Measurements from ENCODE around the gene TBX1.

The TBX1 gene

GRCh38 chr22:19800306-19800705 is 39.7 kb downstream of the TBX1 start:
- DNase-seq (ENCODE audit: low read depth) = no peak

GRCh38 chr22:19800761-19801244 is 40.2 kb downstream of the TBX1 start:
- DNase-seq (ENCODE audit: low read depth) = no peak

- DNase-seq (ENCODE audit: low read depth) = no peak
Measured at GRCh38 chr22:19801340-19802000, 40.9 kb downstream of the TBX1 start.

DNA sequence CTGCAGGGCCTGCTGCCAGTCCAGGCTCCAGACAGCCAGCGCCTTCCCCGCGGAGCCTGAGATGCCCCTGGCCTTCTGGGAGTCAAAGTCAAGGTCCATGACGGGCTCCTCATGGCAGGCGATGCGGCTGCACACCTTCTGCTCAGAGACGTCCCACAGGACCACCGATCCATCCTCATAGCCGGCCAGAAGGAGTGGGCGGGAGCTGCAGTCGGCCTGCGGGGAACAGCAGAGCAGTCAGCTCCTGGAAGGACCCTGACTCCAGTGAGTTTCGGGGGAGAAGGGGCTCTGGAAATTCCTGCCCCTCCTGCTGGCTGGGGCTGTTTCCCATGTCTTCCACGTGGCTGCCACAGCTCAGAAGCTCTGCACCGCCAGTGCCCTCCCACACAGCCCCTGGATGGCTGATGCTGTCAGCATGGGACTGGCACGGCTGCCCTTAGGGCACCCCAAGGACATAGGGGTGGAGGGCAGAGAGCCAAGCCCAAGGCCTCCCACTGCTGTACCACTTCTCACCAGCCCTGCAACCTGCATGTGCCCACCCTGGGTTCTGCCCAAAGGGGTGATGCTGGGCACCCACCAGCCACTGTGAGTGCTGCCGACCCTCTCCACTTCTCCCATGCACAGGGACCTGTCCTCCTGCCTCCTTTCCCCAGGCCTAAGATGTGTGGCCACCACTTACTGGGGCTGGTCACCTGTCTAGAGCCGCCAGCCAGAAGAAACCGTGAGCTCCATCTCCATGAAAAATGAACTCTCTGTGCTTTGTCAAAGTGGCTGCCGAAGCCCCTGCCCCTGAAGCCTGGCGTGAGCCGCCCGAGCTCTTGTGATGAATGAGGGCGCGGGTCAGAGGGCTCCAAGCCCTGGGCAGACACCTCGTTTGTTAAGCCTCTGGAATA is 41.7 kb downstream of the TBX1 start:
- no peak for DNase-seq (ENCODE audit: low read depth)

DNA sequence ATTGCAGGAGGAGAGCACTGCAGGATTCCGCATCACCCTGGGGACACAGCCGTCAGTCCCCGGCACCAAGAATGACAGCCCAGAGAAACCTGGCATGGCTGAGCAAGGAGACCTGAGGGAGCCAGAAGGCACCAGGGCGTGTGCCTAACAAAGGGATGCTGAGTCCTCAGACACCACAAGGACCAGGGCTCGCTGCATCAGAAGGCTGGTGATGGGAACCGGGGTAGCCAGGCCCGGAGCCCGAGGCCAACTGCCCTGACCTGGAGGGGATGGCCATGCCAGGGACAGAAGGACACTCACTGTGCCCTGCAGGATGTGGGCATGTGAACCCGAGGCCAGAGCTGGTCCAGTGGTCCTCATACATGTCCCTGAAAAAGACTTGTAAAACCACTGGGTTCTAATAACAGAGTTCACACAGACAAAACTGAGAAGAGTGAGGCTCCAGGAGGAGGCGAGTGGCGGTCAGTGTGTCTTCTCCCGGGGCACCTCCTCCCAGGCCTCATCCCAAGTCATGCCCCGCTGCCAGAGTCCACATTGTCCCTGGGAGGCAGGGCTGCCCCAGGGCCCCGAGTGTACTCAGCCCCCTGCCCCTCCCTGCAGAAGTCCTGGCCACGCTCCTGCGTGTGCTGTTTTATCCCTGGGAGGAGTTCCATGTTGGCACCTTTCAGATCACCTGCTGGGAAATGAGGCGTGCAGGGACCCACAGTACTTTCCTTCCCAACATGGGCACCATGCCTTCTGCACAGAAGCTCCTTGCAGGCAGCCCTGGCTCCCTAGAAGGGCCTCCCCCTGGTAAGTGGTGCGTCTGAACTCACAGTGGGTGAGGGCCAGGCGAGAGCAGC is 42.5 kb downstream of the TBX1 start:
- no peak for DNase-seq (ENCODE audit: low read depth)

- no peak for DNase-seq (ENCODE audit: low read depth)
Measured at GRCh38 chr22:19803736-19804267, 43.2 kb downstream of the TBX1 start.

DNA sequence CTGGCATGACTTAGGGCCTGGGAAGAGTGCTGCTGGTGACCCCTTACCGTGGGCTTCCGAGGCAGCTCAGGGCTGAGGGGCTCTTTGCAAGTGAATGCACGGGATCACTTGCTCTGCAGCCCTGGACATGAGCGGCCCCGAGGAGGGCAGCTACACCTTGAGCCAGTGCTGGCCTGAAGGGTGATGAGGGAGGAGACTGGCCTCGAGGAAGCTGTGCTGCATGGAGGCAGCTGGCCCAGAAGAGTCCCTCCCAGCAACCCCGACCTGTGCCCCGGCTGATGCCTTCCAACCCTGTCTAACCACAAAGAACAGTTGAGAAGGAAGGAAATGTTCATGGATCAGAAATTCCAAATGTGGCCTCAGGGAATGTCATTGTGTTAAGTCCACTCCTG is 45.2 kb downstream of the TBX1 start:
- no peak for DNase-seq (ENCODE audit: low read depth)

DNA sequence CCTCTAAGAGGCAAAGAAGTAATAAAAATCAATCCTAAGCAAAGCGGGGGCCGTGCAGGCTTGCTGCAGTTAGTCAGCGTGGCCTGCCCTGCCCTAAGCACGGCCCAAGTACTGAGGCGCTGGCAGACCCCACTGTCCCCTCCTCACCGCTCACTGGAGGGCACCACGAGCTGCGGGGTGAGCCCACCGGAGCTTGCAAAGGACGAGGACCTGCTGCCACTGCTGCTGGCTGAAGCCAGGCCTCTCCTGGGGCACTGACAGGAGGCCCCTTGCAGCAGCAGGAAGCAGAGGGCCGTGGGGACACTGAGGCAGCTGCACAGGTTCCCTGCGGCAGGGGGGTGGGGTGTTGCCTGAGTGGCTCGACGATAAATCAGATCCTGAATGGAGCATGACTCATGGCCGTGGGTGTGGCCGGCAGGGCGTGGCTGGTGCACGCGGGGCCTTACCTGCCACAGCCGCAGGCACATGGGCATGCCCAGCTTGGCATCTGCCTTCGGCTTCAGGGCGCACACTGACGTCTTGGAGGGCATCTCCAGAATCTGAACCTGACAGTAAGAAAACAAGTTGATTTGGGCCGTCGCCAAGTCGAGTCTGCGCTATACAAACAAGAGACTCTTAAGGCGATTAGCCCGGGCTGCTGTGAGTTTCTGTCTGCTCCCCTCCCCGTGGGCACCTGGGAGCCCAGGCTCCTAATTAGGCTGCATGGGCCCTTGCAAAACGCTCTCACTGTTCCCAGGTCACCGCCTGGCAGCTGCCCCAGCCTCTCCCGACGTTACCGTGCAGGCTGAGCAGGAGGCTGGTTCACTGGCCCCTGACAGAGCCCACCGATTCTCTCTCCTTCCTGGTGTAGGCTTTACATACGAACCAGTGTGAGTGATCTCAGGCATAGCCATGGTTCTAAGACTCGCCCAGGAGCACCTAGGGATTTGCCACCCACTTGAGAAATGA is 45.9 kb downstream of the TBX1 start:
- DNase-seq (ENCODE audit: low read depth) = no peak

- no peak for DNase-seq (ENCODE audit: low read depth)
Measured at GRCh38 chr22:19807161-19807913, 46.8 kb downstream of the TBX1 start.

DNA sequence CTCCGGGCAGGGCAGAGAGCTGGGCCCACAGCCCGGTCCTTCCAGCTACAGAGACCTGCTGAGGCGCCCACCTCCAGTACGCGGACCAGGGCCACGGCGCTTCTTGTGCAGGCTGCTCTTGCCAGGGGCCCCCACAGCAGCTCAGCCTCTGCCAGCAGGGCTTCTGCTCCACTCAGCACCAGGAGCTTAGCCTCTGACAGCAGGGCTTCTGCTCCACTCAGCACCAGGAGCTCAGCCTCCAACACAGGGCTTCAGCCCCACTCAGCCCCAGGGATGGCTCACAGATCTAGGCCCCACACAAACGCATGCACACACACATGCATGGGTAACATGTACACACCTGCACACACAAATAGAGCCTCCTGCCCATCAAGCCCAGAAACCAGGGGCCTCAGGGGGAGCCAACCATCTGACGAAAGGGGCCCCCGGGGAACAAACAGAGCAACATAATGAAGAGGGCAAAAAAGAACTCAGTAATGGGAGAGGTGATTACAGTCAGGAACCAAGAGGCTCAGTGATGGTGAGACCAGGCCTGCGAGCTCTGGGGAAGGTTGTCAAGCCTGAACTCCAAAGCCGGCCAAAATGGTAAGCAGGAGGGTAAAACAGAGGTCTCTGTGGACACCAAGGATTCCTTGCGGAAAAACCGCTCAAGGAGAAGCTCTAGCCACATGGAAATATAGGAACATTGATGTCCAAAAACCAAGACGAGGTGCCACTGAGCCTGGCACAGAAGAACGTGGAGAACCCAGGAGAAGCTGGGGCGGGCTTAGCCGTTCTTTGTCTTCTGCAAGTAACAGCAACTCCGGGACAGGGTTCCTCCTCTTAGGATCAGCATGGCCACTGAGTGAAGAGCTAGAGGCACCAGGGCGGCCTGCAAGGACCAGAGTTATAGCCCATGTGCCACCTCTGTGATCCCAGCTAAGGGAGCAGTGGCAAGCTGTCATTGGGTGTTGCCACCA is 47.6 kb downstream of the TBX1 start:
- no peak for DNase-seq (ENCODE audit: low read depth)

GRCh38 chr22:19808873-19809478 is 48.4 kb downstream of the TBX1 start:
- no peak for DNase-seq (ENCODE audit: low read depth)

DNA sequence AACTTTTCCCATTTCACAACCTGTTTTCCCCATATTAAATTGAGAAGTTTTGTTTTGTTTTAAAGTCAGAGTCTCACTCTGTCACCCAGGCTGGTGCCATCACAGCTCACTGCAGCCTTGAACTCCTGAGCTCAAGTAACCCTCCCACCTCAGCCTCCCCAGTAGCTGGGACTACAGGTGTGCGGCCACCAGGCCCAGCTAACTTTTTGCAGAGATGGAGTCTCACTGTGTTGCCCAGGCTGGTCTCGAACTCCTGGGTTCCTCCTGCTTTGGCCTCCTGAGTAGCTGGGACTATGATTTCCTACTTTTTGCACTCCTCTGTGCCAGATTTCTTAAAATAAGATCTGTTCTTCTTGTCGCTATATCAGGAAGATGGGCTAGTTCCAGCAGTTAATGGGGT is 49.2 kb downstream of the TBX1 start:
- DNase-seq (ENCODE audit: low read depth) = no peak

- peak; percentile 5 for DNase-seq (ENCODE audit: low read depth)
Measured at GRCh38 chr22:19810381-19811201, 50.0 kb downstream of the TBX1 start.

DNA sequence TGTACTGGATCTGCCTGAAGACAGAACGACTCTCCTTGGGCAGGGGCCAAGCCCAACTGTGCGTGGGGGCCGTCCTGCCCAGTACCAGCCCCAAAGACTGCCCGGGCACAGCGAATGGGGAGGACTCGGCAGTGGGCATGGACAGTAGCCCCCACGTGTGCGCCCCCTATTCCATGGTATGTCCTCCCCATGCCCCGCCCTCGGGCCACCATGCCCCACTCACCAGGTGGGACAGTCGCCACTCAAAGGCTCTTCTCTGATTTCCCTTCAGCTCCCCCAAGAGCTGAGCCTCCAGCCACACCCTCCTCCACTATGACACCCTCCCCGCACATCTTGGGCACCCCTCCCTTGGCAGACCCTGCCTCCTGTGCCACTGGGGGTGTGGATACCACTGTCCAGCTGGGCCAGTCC is 50.6 kb downstream of the TBX1 start:
- no peak for DNase-seq (ENCODE audit: low read depth)

GRCh38 chr22:19811811-19812771 is 51.5 kb downstream of the TBX1 start:
- no peak for DNase-seq (ENCODE audit: low read depth)

DNA sequence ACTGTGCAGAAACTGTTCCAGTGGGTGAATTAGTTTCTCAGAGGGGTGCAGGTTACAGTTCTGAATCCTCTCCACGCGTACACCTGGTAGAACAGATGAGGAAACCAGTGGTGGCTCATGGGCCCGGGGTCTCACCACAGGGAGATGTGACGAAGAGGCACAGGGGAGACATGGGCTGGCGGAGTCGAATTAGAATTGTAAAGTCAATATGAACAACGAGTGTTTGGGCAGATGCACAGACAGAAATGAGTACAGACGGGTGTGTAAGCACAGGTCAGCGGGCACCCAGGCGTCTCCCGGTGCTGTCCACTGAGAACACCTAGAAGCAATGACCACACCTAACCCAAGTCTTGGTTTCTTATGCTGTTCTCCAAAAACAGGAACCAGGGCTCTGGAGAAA is 52.3 kb downstream of the TBX1 start:
- DNase-seq (ENCODE audit: low read depth) = no peak

DNA sequence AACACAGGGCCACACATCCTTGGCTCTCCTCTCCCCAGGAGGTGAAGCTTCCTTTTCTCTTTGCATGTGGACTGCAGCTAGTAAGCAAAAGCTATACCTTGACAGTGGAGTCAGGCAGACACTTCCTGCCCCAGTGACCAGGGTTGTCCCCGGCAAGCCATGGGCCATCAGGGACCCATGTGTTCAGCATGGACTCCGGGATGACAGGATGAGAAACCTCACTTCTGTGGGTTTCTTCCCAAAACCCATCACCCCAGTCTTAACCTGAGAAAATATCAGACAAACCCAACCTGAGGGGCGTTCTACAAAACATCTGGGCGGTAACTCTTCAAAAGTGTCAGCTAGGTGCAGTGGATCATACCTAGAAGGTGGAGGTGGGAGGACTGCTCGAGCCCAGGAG is 53.9 kb downstream of the TBX1 start:
- DNase-seq (ENCODE audit: low read depth) = no peak
